Activated CD4-positive, alpha-beta T cell treated with anti-CD3 and anti-CD28 coated beads for 1 hour (primary cell): ENCODE measurements around the gene FGD3.

Source experiments
- DNase-seq: peaks from one replicate; pipeline ENCODE4 v3.0.0-alpha.2; 2020

The FGD3 gene

GRCh38 chr9:93082841-93083411 lies 135.6 kb downstream of the FGD3 start:
- peak; percentile 6 for DNase-seq

GRCh38 chr9:93083592-93084470 lies 136.5 kb downstream of the FGD3 start:
- DNase-seq = peak; percentile 6

GRCh38 chr9:93084471-93084881 lies 137.2 kb downstream of the FGD3 start:
- no peak for DNase-seq

- DNase-seq = no peak
Observed at GRCh38 chr9:93085676-93086075, 138.4 kb downstream of the FGD3 start.
